K562 (cell line): ENCODE data around the gene FCHO2. TPM values are rescaled to one million over a fixed set of nuclear protein-coding genes. Genes with fewer than 3 reads are reported as not detected.
A peak's percentile ranks its signal among the peaks of the same experiment; 100 is the strongest.

Source experiments
- ARID3A ChIP-seq: IDR thresholded peaks from 2 replicates; pipeline ENCODE4 v1.6.1; 2012; ENCODE audit warnings: low read depth, low read length, improper control_type of control experiment, borderline replicate concordance
- C11orf30 ChIP-seq: fragments of 450-650 bp; IDR thresholded peaks from 2 replicates; pipeline ENCODE4 v1.6.1; 2016; ENCODE audit warnings: low read depth, mild to moderate bottlenecking
- CEBPZ ChIP-seq: fragments of 150-350 bp; IDR thresholded peaks from 2 replicates; pipeline ENCODE4 v1.6.1; 2014; ENCODE audit warnings: low read depth, mild to moderate bottlenecking, low read length, borderline replicate concordance
- E2F3 ChIP-seq: fragments of 250-450 bp; sonication (Bioruptor Pico); IDR thresholded peaks from 2 replicates; pipeline ENCODE4 v1.4.0; 2020; ENCODE audit warnings: mild to moderate bottlenecking
- GTF2E2 ChIP-seq: fragments of 200-800 bp; sonication (Bioruptor generic); IDR thresholded peaks from 2 replicates; pipeline ENCODE4 v1.6.1; 2016; ENCODE audit warnings: missing genetic modification characterization, missing compliant biosample characterization
- IRF2 ChIP-seq: sonication (generic); formaldehyde crosslinking; IDR thresholded peaks from 2 replicates; pipeline ENCODE4 v1.8.1; 2022; ENCODE audit warnings: mild to moderate bottlenecking, missing genetic modification reagents
- JUN ChIP-seq, 2 experiments: sonication (generic) in 1 of 2; formaldehyde crosslinking in 1 of 2; IDR thresholded peaks; 2 replicates each; pipeline versions ENCODE4 v1.6.1 to v1.8.0; 2012 to 2022; ENCODE audit warnings: borderline replicate concordance in 2 of 2, mild to moderate bottlenecking in 2 of 2, improper control_type of control experiment in 1 of 2, low read depth in 1 of 2, low read length in 1 of 2, missing genetic modification reagents in 1 of 2
- KDM4B ChIP-seq, 2 experiments: fragments of 450-650 bp in 1 of 2; sonication (generic) in 1 of 2; IDR thresholded peaks; 2 replicates each; pipeline ENCODE4 v1.6.1; 2016 to 2017; ENCODE audit warnings: borderline replicate concordance in 2 of 2, antibody characterized with exemption in 1 of 2, low read depth in 1 of 2, mild to moderate bottlenecking in 1 of 2
- MAFG ChIP-seq: fragments of 450-650 bp; conservative IDR thresholded peaks from 2 replicates; pipeline ENCODE4 v1.6.1; 2016; ENCODE audit warnings: missing genetic modification characterization, missing compliant biosample characterization
- RBBP5 ChIP-seq: fragments of 200-600 bp; sonication (generic); IDR thresholded peaks from 2 replicates; pipeline ENCODE4 v1.6.1; 2012; ENCODE audit warnings: borderline replicate concordance, mild to moderate bottlenecking, low read length, control low read depth, inconsistent platforms; ENCODE audit not compliant: insufficient read depth, poor library complexity, severe bottlenecking
- RBM17 ChIP-seq: fragments of 200-400 bp; formaldehyde crosslinking; IDR thresholded peaks from 2 replicates; pipeline ENCODE4 v1.6.1; 2017; ENCODE audit warnings: low read depth, mild to moderate bottlenecking, low read length, borderline replicate concordance
- TBL1XR1 ChIP-seq, 2 experiments: IDR thresholded peaks; 2 replicates each; pipeline ENCODE4 v1.6.1; 2012; ENCODE audit warnings: improper control_type of control experiment in 2 of 2, low read length in 2 of 2, mild to moderate bottlenecking in 1 of 2
- XRCC4 ChIP-seq: IDR thresholded peaks from one replicate; pipeline ENCODE4 v1.6.1; 2011; ENCODE audit not compliant: insufficient read depth, insufficient read length; ENCODE audit errors: extremely low read depth
- ZNF717 ChIP-seq: fragments of 250-450 bp; sonication (Bioruptor Pico); IDR thresholded peaks from 2 replicates; pipeline ENCODE4 v1.5.0; 2021
- polyA plus RNA-seq, 8 experiments: library from polyadenylated mRNA; depleted of rRNA in 4 of 8; stranded (reverse) in 5 of 8; unstranded in 3 of 8; fragments of >200 nt; fragmentation: Nextera tagmentation in 2 of 8; fragmentation: Illumina TruSeq in 1 of 8; extraction: Ambion mirVana in 2 of 8; extraction: Trizol in 1 of 8; gene quantifications; 2 replicates each; pipeline versions ENCODE4 v1.2.1 to v1.2.3, GENCODE V29; 2011 to 2014; ENCODE audit warnings: inconsistent platforms in 1 of 8, missing spikeins in 1 of 8
- total RNA-seq, 7 experiments: library from RNA; depleted of rRNA in 6 of 7; stranded (reverse); fragments of >200 nt in 6 of 7; fragmentation: Illumina TruSeq in 2 of 7; extraction: Trizol in 2 of 7; gene quantifications; 2 replicates each; pipeline versions ENCODE4 v1.2.1 to v1.2.3, GENCODE V29; 2011 to 2021; ENCODE audit warnings: low replicate concordance in 1 of 7
- TF ChIP-seq, protein P1 (sequence below): fragments of 200-800 bp; sonication (Bioruptor generic); IDR thresholded peaks from 2 replicates; pipeline ENCODE4 v1.6.1; 2016; ENCODE audit warnings: missing genetic modification characterization, missing compliant biosample characterization

Gene FCHO2
- total and polyA plus RNA-seq, 9 of the 15 experiments (the other 6 are each of a cell fraction or from before 2014, with no cell fraction given), result 4.4 to 13.4 (median 8.3) TPM

- TF ChIP-seq KDM4B (IDR thresholded peaks at IDR 0.05; ENCODE audit: borderline replicate concordance in 2 of 2, low read depth in 1 of 2) (peak in 1 of 2 experiments; percentile 89; a peak in 1 of 4 replicates), ZNF717 (CRISPR knock-in tag) (no peak), ARID3A (no peak), IRF2 (CRISPR knock-in tag) (no peak), TBL1XR1 (IDR thresholded peaks at IDR 0.05; ENCODE audit: low read length in 2 of 2) (no peak), XRCC4 (no peak), JUN (IDR thresholded peaks at IDR 0.05; ENCODE audit: borderline replicate concordance, low read depth, low read length) (no peak), JUN (CRISPR knock-in tag; IDR thresholded peaks at IDR 0.05; ENCODE audit: borderline replicate concordance) (no peak), C11orf30 (no peak), RBBP5 (no peak), CEBPZ (no peak), MAFG (tag) (no peak), E2F3 (CRISPR knock-in tag) (0 out of 2 replicates have a peak, but pooled peaks have one; percentile 30), RBM17 (no peak), GTF2E2 (tag) (peak; percentile 73; the same call in 1 of the 2 replicates)
- TF ChIP-seq, protein P1, sequence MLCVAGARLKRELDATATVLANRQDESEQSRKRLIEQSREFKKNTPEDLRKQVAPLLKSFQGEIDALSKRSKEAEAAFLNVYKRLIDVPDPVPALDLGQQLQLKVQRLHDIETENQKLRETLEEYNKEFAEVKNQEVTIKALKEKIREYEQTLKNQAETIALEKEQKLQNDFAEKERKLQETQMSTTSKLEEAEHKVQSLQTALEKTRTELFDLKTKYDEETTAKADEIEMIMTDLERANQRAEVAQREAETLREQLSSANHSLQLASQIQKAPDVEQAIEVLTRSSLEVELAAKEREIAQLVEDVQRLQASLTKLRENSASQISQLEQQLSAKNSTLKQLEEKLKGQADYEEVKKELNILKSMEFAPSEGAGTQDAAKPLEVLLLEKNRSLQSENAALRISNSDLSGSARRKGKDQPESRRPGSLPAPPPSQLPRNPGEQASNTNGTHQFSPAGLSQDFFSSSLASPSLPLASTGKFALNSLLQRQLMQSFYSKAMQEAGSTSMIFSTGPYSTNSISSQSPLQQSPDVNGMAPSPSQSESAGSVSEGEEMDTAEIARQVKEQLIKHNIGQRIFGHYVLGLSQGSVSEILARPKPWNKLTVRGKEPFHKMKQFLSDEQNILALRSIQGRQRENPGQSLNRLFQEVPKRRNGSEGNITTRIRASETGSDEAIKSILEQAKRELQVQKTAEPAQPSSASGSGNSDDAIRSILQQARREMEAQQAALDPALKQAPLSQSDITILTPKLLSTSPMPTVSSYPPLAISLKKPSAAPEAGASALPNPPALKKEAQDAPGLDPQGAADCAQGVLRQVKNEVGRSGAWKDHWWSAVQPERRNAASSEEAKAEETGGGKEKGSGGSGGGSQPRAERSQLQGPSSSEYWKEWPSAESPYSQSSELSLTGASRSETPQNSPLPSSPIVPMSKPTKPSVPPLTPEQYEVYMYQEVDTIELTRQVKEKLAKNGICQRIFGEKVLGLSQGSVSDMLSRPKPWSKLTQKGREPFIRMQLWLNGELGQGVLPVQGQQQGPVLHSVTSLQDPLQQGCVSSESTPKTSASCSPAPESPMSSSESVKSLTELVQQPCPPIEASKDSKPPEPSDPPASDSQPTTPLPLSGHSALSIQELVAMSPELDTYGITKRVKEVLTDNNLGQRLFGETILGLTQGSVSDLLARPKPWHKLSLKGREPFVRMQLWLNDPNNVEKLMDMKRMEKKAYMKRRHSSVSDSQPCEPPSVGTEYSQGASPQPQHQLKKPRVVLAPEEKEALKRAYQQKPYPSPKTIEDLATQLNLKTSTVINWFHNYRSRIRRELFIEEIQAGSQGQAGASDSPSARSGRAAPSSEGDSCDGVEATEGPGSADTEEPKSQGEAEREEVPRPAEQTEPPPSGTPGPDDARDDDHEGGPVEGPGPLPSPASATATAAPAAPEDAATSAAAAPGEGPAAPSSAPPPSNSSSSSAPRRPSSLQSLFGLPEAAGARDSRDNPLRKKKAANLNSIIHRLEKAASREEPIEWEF (CRISPR knock-in tag), result no peak
These were observed at the start of gene FCHO2 (continued) for GRCh38 chr5:72955768-72956323.
